HT1080 (cell line): ENCODE measurements around the gene FRMD8. TPM values are rescaled to one million over a fixed set of nuclear protein-coding genes. Genes with fewer than 3 reads are reported as not detected.

Experiments used
- DNase-seq: peaks from one replicate; pipeline ENCODE4 v3.0.0-alpha.2; 2015; ENCODE audit warnings: low read depth
- total RNA-seq: library from RNA; depleted of rRNA; stranded (reverse); fragments of >200 nt; shearing (Covaris generic); gene quantifications from 2 replicates; pipeline ENCODE4 v1.2.3, GENCODE V29; 2014

FRMD8 gene
- total RNA-seq, 1 experiment from 2014 or later: 32.1 TPM

GRCh38 chr11:65424205-65425104, 38.0 kb downstream of the FRMD8 start:
- peak; percentile 63 for DNase-seq

GRCh38 chr11:65425105-65425970, 38.9 kb downstream of the FRMD8 start:
- DNase-seq: peak; percentile 76

GRCh38 chr11:65425971-65426838, 39.8 kb downstream of the FRMD8 start:
- peak; percentile 66 for DNase-seq

- DNase-seq: peak; percentile 83
Measured at GRCh38 chr11:65426839-65427690, 40.6 kb downstream of the FRMD8 start.

- peak; percentile 83 for DNase-seq
Measured at GRCh38 chr11:65427691-65428577, 41.5 kb downstream of the FRMD8 start.

GRCh38 chr11:65428578-65429067, 42.2 kb downstream of the FRMD8 start:
- no peak for DNase-seq

- DNase-seq: peak; percentile 78
Measured at GRCh38 chr11:65429068-65429681, 42.7 kb downstream of the FRMD8 start.

GRCh38 chr11:65429724-65430405, 43.4 kb downstream of the FRMD8 start:
- DNase-seq: peak; percentile 82

- no peak for DNase-seq
Measured at GRCh38 chr11:65430406-65431217, 44.2 kb downstream of the FRMD8 start.

- DNase-seq: no peak
Measured at GRCh38 chr11:65431451-65432099, 45.1 kb downstream of the FRMD8 start.

GRCh38 chr11:65432100-65432650, 45.7 kb downstream of the FRMD8 start:
- no peak for DNase-seq

GRCh38 chr11:65432686-65433582, 46.5 kb downstream of the FRMD8 start:
- no peak for DNase-seq

- DNase-seq: no peak
Measured at GRCh38 chr11:65433657-65434056, 47.2 kb downstream of the FRMD8 start.

- DNase-seq: no peak
Measured at GRCh38 chr11:65434057-65434666, 47.7 kb downstream of the FRMD8 start.
